Small intestine (tissue), 7 donors: ENCODE measurements around the gene FAM120B. TPM values are rescaled to one million over a fixed set of nuclear protein-coding genes. Genes with fewer than 3 reads are reported as not detected.

ENCODE experiments used
- DNase-seq, 2 donors: peaks; one replicate each; pipeline versions ENCODE4 v3.0.0 to v3.0.0-alpha.2; 2013
- FAIRE-seq: peaks from 2 replicates; lab custom pipeline; 2012; peaks lifted over from hg19 to GRCh38; lab: Jason Lieb, UNC
- H3K27ac ChIP-seq, 3 donors: one replicate each; pipeline ENCODE4 v1.5.1; 2013; ENCODE audit warnings: low read length in 2 of 3, mild to moderate bottlenecking in 2 of 3, control low read depth in 1 of 3, inconsistent platforms in 1 of 3, low read depth in 1 of 3, moderate library complexity in 1 of 3
- H3K27me3 ChIP-seq, 3 donors: one replicate each; pipeline ENCODE4 v1.6.1; 2013; ENCODE audit warnings: low read length in 3 of 3, inconsistent platforms in 1 of 3; ENCODE audit not compliant: control insufficient read depth in 3 of 3, insufficient read depth in 3 of 3
- H3K36me3 ChIP-seq, 3 donors: one replicate each; pipeline ENCODE4 v1.6.1; 2013; ENCODE audit warnings: low read length in 3 of 3, inconsistent platforms in 1 of 3, low read depth in 1 of 3, mild to moderate bottlenecking in 1 of 3, moderate library complexity in 1 of 3; ENCODE audit not compliant: control insufficient read depth in 3 of 3, insufficient read depth in 2 of 3
- H3K4me1 ChIP-seq, 3 donors: one replicate each; pipeline ENCODE4 v1.6.1; 2013; ENCODE audit warnings: low read length in 2 of 3, inconsistent platforms in 1 of 3, low read depth in 1 of 3, mild to moderate bottlenecking in 1 of 3, moderate library complexity in 1 of 3; ENCODE audit not compliant: control insufficient read depth in 3 of 3, insufficient read depth in 2 of 3
- H3K4me3 ChIP-seq, 3 donors: one replicate each; pipeline ENCODE4 v1.5.1; 2013; ENCODE audit warnings: low read length in 3 of 3, control low read depth in 1 of 3, inconsistent platforms in 1 of 3, low read depth in 1 of 3, mild to moderate bottlenecking in 1 of 3, moderate library complexity in 1 of 3
- H3K9me3 ChIP-seq, 2 donors: one replicate each; pipeline ENCODE4 v1.6.1; 2013; ENCODE audit warnings: low read depth in 1 of 2, low read length in 1 of 2; ENCODE audit not compliant: control insufficient read depth in 2 of 2, insufficient read depth in 1 of 2
- WGBS, 3 donors: extraction: QIAGEN DNeasy Blood & Tissue Kit; methylation state at CpG; one replicate each; pipeline ENCODE4 v1.1.7; 2013; 5-methylcytosine and 5-hydroxymethylcytosine counted together
- polyA plus RNA-seq, 4 donors: library from polyadenylated mRNA; stranded (reverse) in 3 of 4; unstranded in 1 of 4; fragments of 200-250 nt in 3 of 4; fragments of 120-200 nt in 1 of 4; gene quantifications; one replicate each; pipeline versions ENCODE4 v1.2.1 to v1.2.3, GENCODE V29; 2013
- donor health status: healthy with polysubstance abuse.
- donor health status: control.
- donor health status: control.
- donor health status: Bipolar disorder and iron deficiency.
- donor health status: healthy.

FAM120B gene
- polyA plus RNA-seq, 4 donors: 6.5 to 24.0 (median 10.6) TPM

GRCh38 chr6:170291271-170292110 lies 15.1 kb upstream of the FAM120B start:
- peak overlapping the region in 2 of 3 donors; percentile 48 to 80 for H3K27ac ChIP-seq
- DNase-seq (peak in 1 of 2 donors; percentile 72), FAIRE-seq (no peak)
- peaks cover 0 to 26% (median 0%) of the 10 kb centered on the region in 3 donors for H3K36me3 ChIP-seq
- H3K27me3 ChIP-seq: peaks cover 10 to 89% (median 29%) of the 10 kb centered on the region in 3 donors
- no peaks in the 10 kb centered on the region for H3K9me3 ChIP-seq
- 0 to 1% (median 0%) methylated on average over 69 to 87 of the region's 87 CpGs for WGBS, 3 donors
- peaks cover 0 to 34% (median 3%) of the 10 kb centered on the region in 3 donors for H3K4me1 ChIP-seq
- H3K4me3 ChIP-seq: peak overlapping the region; percentile 12 to 66 (median 31)

GRCh38 chr6:170292111-170292406 lies 14.5 kb upstream of the FAM120B start:
- no peaks in the 10 kb centered on the region for H3K9me3 ChIP-seq
- 2 to 7% (median 2%) methylated on average over 11 of the region's 11 CpGs for WGBS, 3 donors
- peak overlapping the region in 2 of 3 donors; percentile 48 to 80 for H3K27ac ChIP-seq
- no peak for FAIRE-seq
- peaks cover 0 to 37% (median 7%) of the 10 kb centered on the region in 3 donors for H3K4me1 ChIP-seq
- no peak for DNase-seq
- peaks cover 0 to 21% (median 0%) of the 10 kb centered on the region in 3 donors for H3K36me3 ChIP-seq
- H3K4me3 ChIP-seq: peak overlapping the region in 2 of 3 donors; percentile 31 to 66
- H3K27me3 ChIP-seq: peaks cover 10 to 88% (median 33%) of the 10 kb centered on the region in 3 donors

GRCh38 chr6:170292407-170293158 lies 14.0 kb upstream of the FAM120B start:
- Histone ChIP-seq H3K27me3 (peaks cover 5 to 88% (median 31%) of the 10 kb centered on the region in 3 donors), H3K9me3 (no peaks in the 10 kb centered on the region), H3K4me3 (peak overlapping the region in 1 of 3 donors; percentile 31), H3K27ac (peak overlapping the region in 1 of 3 donors; percentile 5), H3K4me1 (peaks cover 0 to 35% (median 7%) of the 10 kb centered on the region in 3 donors), H3K36me3 (peaks cover 0 to 15% (median 0%) of the 10 kb centered on the region in 3 donors)
- peak in 1 of 2 donors; percentile 46 for DNase-seq
- FAIRE-seq: no peak
- WGBS, 3 donors: 3 to 8% (median 5%) methylated on average over 13 of the region's 13 CpGs

GRCh38 chr6:170293341-170294231 lies 13.0 kb upstream of the FAM120B start:
- peaks cover 0 to 79% (median 35%) of the 10 kb centered on the region in 3 donors for H3K27me3 ChIP-seq
- peaks cover 0 to 30% (median 7%) of the 10 kb centered on the region in 3 donors for H3K4me1 ChIP-seq
- H3K4me3 ChIP-seq: no peak overlapping the region

DNA sequence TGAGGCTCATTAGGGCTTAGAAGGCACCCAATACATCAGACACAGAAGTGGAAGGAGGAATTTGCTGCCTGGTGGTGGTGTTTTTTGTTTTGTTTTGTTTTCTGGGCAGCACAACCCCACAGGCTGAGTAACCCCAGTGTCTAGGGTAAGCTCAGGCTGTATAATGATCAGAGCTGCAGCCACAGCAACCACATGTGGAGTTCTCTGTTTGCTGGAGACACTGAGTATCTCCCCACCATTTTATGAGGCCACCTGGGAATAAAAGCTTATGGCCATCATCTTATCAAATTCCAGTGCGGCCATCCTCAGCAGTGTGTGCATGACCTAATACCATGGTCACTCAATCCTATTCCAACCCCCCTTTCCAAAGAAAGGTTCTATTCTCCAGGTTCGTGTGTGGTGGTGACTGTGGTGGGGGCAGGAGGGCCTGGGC lies 12.2 kb upstream of the FAM120B start:
- no peaks in the 10 kb centered on the region for H3K9me3 ChIP-seq
- 12 to 49% (median 29%) methylated on average over 2 of the region's 2 CpGs for WGBS, 3 donors
- H3K4me1 ChIP-seq: peaks cover 0 to 25% (median 7%) of the 10 kb centered on the region in 3 donors
- no peak overlapping the region for H3K4me3 ChIP-seq
- no peaks in the 10 kb centered on the region for H3K36me3 ChIP-seq
- peaks cover 0 to 76% (median 37%) of the 10 kb centered on the region in 3 donors for H3K27me3 ChIP-seq
- H3K27ac ChIP-seq: no peak overlapping the region
- FAIRE-seq (no peak), DNase-seq (no peak)

More at GRCh38 chr6:170293341-170294231, 13.0 kb upstream of the FAM120B start:
- Histone ChIP-seq H3K9me3 (no peaks in the 10 kb centered on the region), H3K27ac (no peak overlapping the region), H3K36me3 (peaks cover 0 to 5% (median 0%) of the 10 kb centered on the region in 3 donors)
- WGBS, 3 donors: 10 to 25% (median 16%) methylated on average over 23 of the region's 23 CpGs
- FAIRE-seq (no peak), DNase-seq (peak in 1 of 2 donors; percentile 29)

DNA sequence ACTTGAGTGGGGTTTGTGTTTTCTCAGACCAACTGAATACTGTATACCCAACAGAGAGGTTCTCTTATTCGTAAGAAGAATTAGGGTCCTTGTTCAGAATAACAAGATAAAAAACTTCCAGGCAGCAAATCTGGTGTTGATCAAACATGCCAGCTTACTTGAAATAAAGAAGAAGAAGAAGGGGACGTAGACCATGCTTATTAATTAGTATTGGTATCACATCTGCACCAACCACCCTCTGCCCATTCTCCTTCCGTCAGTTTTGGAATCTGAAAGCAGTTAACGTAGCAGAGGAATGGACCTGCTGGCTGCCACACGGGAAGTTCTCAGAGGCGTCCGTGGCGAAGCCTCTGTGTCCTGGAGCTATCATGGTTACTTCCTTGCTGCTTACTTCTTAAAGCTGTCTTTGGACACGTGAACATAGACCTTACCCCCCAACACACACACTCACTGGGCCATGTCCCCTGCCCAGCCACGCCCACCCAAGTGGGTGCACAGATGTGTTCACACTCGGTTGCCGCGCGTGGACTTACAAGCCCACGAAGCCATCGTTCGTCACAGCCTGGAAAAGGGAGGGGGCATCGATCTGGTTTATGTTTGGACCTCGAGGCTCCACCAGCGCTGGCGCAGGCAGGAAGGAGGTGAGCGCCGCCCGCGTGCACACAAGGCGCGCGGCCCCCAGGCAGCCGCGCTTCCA lies 11.6 kb upstream of the FAM120B start:
- no peaks in the 10 kb centered on the region for H3K36me3 ChIP-seq
- H3K9me3 ChIP-seq: no peaks in the 10 kb centered on the region
- H3K27me3 ChIP-seq: peaks cover 0 to 71% (median 37%) of the 10 kb centered on the region in 3 donors
- 5 to 15% (median 8%) methylated on average over 23 to 30 of the region's 30 CpGs for WGBS, 3 donors
- peak overlapping the region in 1 of 3 donors; percentile 41 for H3K4me3 ChIP-seq
- H3K4me1 ChIP-seq: peaks cover 0 to 25% (median 7%) of the 10 kb centered on the region in 3 donors
- FAIRE-seq (no peak), DNase-seq (peak in 1 of 2 donors; percentile 52)
- no peak overlapping the region for H3K27ac ChIP-seq
